ENCODE data around the gene CARD11.

GRCh38 chr7:3002631-3003030, 41.0 kb downstream of the CARD11 start:
- no peak for TF ChIP-seq CTCF (IDR thresholded peaks at IDR 0.05)
- no peak for TF ChIP-seq POLR2A (IDR thresholded peaks at IDR 0.05)

Data from right lobe of liver (tissue), 4 donors.